ENCODE measurements around the gene CTTN.

- TF ChIP-seq CTCF (CRISPR knock-in tag; IDR thresholded peaks at IDR 0.05) (no peak), TAF1 (CRISPR knock-in tag; IDR thresholded peaks at IDR 0.05) (no peak), ZBTB21 (CRISPR knock-in tag; IDR thresholded peaks at IDR 0.05) (no peak), HDAC1 (CRISPR knock-in tag; IDR thresholded peaks at IDR 0.05) (no peak), ZNF749 (CRISPR knock-in tag; IDR thresholded peaks at IDR 0.05; ENCODE audit: borderline replicate concordance) (no peak), MAX (IDR thresholded peaks at IDR 0.05) (no peak)
These were observed 17.0 kb upstream of the CTTN start for GRCh38 chr11:70381350-70381749.

Measured in HepG2 (cell line).